T1000 (cell line): ENCODE measurements around the gene GTF3C1.

Experiments
- DNase-seq: peaks from one replicate; lab custom pipeline; 2025; ENCODE audit warnings: mixed read lengths; lab: John Stamatoyannopoulos, UW

Gene GTF3C1

GRCh38 chr16:27426423-27427408 lies 123.0 kb downstream of the GTF3C1 start:
- DNase-seq: peak; percentile 34

GRCh38 chr16:27425961-27426360 lies 123.8 kb downstream of the GTF3C1 start:
- no peak for DNase-seq

GRCh38 chr16:27424772-27425498 lies 124.8 kb downstream of the GTF3C1 start:
- no peak for DNase-seq

- no peak for DNase-seq
These were observed 127.6 kb downstream of the GTF3C1 start for GRCh38 chr16:27421961-27422740.

GRCh38 chr16:27417047-27417671 lies 132.6 kb downstream of the GTF3C1 start:
- no peak for DNase-seq

- no peak for DNase-seq
These were observed 134.8 kb downstream of the GTF3C1 start for GRCh38 chr16:27414788-27415431.

GRCh38 chr16:27413956-27414355 lies 135.8 kb downstream of the GTF3C1 start:
- DNase-seq: no peak

- no peak for DNase-seq
These were observed 139.0 kb downstream of the GTF3C1 start for GRCh38 chr16:27410761-27411160.
